Cardiac muscle cell (in vitro differentiated cells and primary cell): Measurements from ENCODE around the gene LAG3. TPM values are rescaled to one million over a fixed set of nuclear protein-coding genes. Genes with fewer than 3 reads are reported as not detected.
A peak's percentile ranks its signal among the peaks of the same experiment; 100 is the strongest.

Experiments
- DNase-seq, 2 donors: peaks; one replicate each; pipeline versions ENCODE4 v3.0.0 to v3.0.0-alpha.2; 2010 to 2017; ENCODE audit warnings: low read depth in 1 of 2, low spot score in 1 of 2
- H3K27ac ChIP-seq: fragments of 200-600 bp; sonication (generic); 2 replicates; pipeline ENCODE4 v1.5.1; 2016
- H3K27me3 ChIP-seq: fragments of 200-600 bp; sonication (generic); 2 replicates; pipeline ENCODE4 v1.6.0; 2016; ENCODE audit warnings: control low read depth
- H3K36me3 ChIP-seq: fragments of 200-600 bp; sonication (generic); 2 replicates; pipeline ENCODE4 v1.5.1; 2016; ENCODE audit warnings: control low read depth
- H3K4me1 ChIP-seq: fragments of 200-600 bp; sonication (generic); 2 replicates; pipeline ENCODE4 v1.8.1; 2017; ENCODE audit warnings: low read depth, mild to moderate bottlenecking, mixed run types
- H3K4me3 ChIP-seq: fragments of 200-600 bp; sonication (generic); 2 replicates; pipeline ENCODE4 v1.5.1; 2016; ENCODE audit warnings: mild to moderate bottlenecking
- H3K9me3 ChIP-seq: fragments of 200-600 bp; sonication (generic); 2 replicates; pipeline ENCODE4 v1.5.1; 2017; ENCODE audit warnings: low read depth, mild to moderate bottlenecking, control low read depth
- CTCF ChIP-seq: IDR thresholded peaks from 2 replicates; pipeline ENCODE4 v1.5.1; 2012; ENCODE audit warnings: low read depth, mild to moderate bottlenecking, low read length
- polyA plus RNA-seq: library from polyadenylated mRNA; unstranded; fragments of >200 nt; fragmentation: Nextera tagmentation; extraction: Ambion mirVana; gene quantifications from 2 replicates; pipeline ENCODE4 v1.2.1, GENCODE V29; 2016
- total RNA-seq: library from RNA; depleted of rRNA; stranded (reverse); fragments of >200 nt; gene quantifications from 2 replicates; pipeline ENCODE4 v1.2.3, GENCODE V29; 2016

The LAG3 gene
- total and polyA plus RNA-seq, 2 experiments from 2014 or later: 0.15 TPM; not detected in 1

- no peak for DNase-seq
- H3K27ac ChIP-seq: peak overlapping the region; percentile 97
- peak overlapping the region; percentile 68 for H3K4me3 ChIP-seq
- no peak for TF ChIP-seq CTCF
- H3K27me3 ChIP-seq: no peaks in the 10 kb centered on the region
- H3K4me1 ChIP-seq: peaks cover 9% of the 10 kb centered on the region
- H3K36me3 ChIP-seq: peaks cover 48% of the 10 kb centered on the region
- H3K9me3 ChIP-seq: no peaks in the 10 kb centered on the region
Measured at GRCh38 chr12:6751767-6752166, 20.6 kb upstream of the LAG3 start.

- peak; percentile 50 for TF ChIP-seq CTCF
- Histone ChIP-seq H3K9me3 (no peaks in the 10 kb centered on the region), H3K27me3 (no peaks in the 10 kb centered on the region), H3K27ac (peak overlapping the region; percentile 97), H3K36me3 (peaks cover 43% of the 10 kb centered on the region), H3K4me1 (peaks cover 14% of the 10 kb centered on the region), H3K4me3 (peak overlapping the region; percentile 68)
- DNase-seq: peak; percentile 58 to 81
Measured at GRCh38 chr12:6752167-6752920, 20.0 kb upstream of the LAG3 start.

GRCh38 chr12:6752921-6753771 is 19.2 kb upstream of the LAG3 start, which contains the start of gene MLF2:
Gene MLF2 (minus strand): TSS chr12:6753141. CDS start chr12:6752334, 807 bp downstream.
- Histone ChIP-seq H3K4me3 (peak within 1 kb of the TSS; percentile 68), H3K9me3 (no peaks in the 10 kb centered on the region), H3K27me3 (no peaks in the 10 kb centered on the region), H3K27ac (peak within 1 kb of the TSS; percentile 97), H3K36me3 (peaks cover 35% of the 10 kb centered on the region), H3K4me1 (peaks cover 20% of the 10 kb centered on the region)
- DNase-seq: peak; percentile 96 to 100
- no peak for TF ChIP-seq CTCF

- Histone ChIP-seq H3K9me3 (no peaks in the 10 kb centered on the region), H3K27ac (peak overlapping the region; percentile 68), H3K36me3 (peaks cover 28% of the 10 kb centered on the region), H3K27me3 (no peaks in the 10 kb centered on the region), H3K4me3 (no peak overlapping the region), H3K4me1 (peaks cover 20% of the 10 kb centered on the region)
- no peak for DNase-seq
- TF ChIP-seq CTCF: peak; percentile 98
Measured at GRCh38 chr12:6753772-6754356, 18.5 kb upstream of the LAG3 start.

- H3K27me3 ChIP-seq: no peaks in the 10 kb centered on the region
- H3K36me3 ChIP-seq: peaks cover 23% of the 10 kb centered on the region
- no peak for DNase-seq
- H3K4me1 ChIP-seq: peaks cover 20% of the 10 kb centered on the region
- H3K9me3 ChIP-seq: no peaks in the 10 kb centered on the region
- peak overlapping the region; percentile 68 for H3K27ac ChIP-seq
- H3K4me3 ChIP-seq: no peak overlapping the region
- no peak for TF ChIP-seq CTCF
Measured at GRCh38 chr12:6754411-6754810, 17.9 kb upstream of the LAG3 start.
